Measurements from ENCODE around the gene FOXS1.
"Not testable (repeated sequence)": the region's sequence is repeated elsewhere in the genome, so short reads cannot be mapped to it uniquely, and the experiment has no call there.

Gene FOXS1

DNA sequence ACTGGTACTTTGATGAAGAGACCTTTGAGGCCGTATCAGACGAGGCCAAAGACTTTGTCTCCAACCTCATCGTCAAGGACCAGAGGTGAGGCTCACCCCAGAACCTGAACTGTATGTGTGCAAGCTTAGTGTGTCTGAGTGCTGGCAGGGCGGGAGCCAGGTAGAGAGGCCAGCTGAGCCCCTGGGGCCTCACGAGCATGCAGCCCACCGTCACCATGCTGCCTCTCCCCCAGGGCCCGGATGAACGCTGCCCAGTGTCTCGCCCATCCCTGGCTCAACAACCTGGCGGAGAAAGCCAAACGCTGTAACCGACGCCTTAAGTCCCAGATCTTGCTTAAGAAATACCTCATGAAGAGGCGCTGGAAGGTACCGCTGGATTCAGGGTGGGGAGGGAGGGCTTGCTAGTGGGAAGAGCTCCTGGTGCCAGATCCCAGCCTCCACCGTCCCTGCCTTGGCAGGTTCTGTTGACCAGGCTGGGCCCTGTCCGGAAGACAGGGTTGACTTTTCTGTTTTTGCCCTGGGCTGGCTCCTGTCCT lies 13.6 kb downstream of the FOXS1 start:
- ChIA-PET POLR2A (no interaction called here), CTCF (no interaction called here)
- TF ChIP-seq CTBP1 (IDR thresholded peaks at IDR 0.05; ENCODE audit: borderline replicate concordance), result no peak
- TF ChIP-seq BHLHE40 (IDR thresholded peaks at IDR 0.05; ENCODE audit: borderline replicate concordance), result no peak
- TF ChIP-seq ARNT (IDR thresholded peaks at IDR 0.05), result no peak
- no peak for DNase-seq (ENCODE audit: extremely low spot score)

DNA sequence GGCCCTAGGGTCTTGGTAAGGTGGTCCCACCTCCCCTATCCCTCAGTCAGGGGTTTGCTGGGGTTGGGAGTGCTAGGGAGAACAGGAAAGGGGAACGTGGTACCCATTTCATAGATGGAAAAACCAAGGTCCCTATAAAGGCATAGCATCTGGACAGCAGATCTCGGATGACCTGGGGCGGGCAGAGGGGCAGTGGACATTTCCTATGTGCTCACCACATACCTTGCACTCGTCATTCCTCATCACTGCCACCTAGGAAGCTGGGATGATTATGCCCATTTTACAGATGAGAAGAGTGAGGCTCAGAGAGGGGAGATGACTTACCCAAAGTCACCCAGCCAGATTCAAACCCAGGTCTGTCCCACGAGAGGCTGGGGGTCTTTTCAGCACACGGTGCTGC lies 14.2 kb downstream of the FOXS1 start:
- no peak for DNase-seq (ENCODE audit: extremely low spot score)
- CTCF ChIA-PET, result no interaction called here
- TF ChIP-seq HDGF (IDR thresholded peaks at IDR 0.05; ENCODE audit: borderline replicate concordance), result no peak
- POLR2A ChIA-PET, result no interaction called here

DNA sequence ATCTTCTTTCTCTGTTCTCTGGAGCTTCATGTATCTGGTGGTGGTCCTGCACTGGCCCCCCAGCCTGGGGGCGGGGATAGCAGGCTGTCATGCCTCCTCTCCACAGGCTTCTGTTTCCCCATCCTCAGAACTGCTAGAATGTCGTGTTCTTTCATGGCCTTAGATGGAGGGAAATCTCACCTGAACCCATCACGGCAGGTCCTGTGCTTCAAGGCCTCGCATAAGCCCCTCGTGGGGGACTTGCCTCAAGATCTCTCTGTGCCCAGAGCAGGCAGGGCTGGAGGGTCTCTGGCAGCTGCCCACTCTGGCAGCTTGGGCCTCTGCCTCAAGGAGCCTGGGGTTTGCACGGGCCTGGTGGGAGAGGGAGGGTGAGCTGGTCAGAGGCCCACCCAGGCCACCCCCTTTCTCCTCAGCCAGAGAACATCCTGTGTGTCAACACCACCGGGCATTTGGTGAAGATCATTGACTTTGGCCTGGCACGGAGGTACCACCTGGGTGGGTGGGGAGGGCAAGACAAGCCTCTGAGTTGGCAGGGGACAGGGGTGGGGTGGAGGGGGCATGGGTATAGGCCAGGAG lies 14.9 kb downstream of the FOXS1 start:
- POLR2A ChIA-PET, result no interaction called here
- DNase-seq (ENCODE audit: extremely low spot score), result no peak
- CTCF ChIA-PET, result interaction anchor here (1.3 kb wide), 1 partner anchor 16 kb away, joined by 3 read pairs; no protein-coding TSS in a partner anchor
- TF ChIP-seq ARNT (IDR thresholded peaks at IDR 0.05) (no peak), L3MBTL2 (conservative IDR thresholded peaks at IDR 0.05) (no peak), BHLHE40 (IDR thresholded peaks at IDR 0.05; ENCODE audit: borderline replicate concordance) (no peak), SUZ12 (IDR thresholded peaks at IDR 0.05) (no peak), ELF4 (IDR thresholded peaks at IDR 0.05) (no peak), HDGF (IDR thresholded peaks at IDR 0.05; ENCODE audit: borderline replicate concordance) (no peak), LEF1 (IDR thresholded peaks at IDR 0.05; ENCODE audit: borderline replicate concordance) (no peak), FOXM1 (IDR thresholded peaks at IDR 0.05; ENCODE audit: borderline replicate concordance) (no peak), ZNF384 (IDR thresholded peaks at IDR 0.05) (no peak), FOXK2 (IDR thresholded peaks at IDR 0.05) (no peak), SP1 (IDR thresholded peaks at IDR 0.05) (no peak), TARDBP (IDR thresholded peaks at IDR 0.05) (no peak), NFRKB (IDR thresholded peaks at IDR 0.05) (no peak)

GRCh38 chr20:31829731-31830130 lies 15.7 kb downstream of the FOXS1 start:
- ChIA-PET POLR2A (no interaction called here), CTCF (interaction anchor here (1.3 kb wide), 1 partner anchor 17 kb away, joined by 3 read pairs; no protein-coding TSS in a partner anchor)
- no peak for TF ChIP-seq L3MBTL2 (conservative IDR thresholded peaks at IDR 0.05)
- no peak for TF ChIP-seq FOXM1 (IDR thresholded peaks at IDR 0.05; ENCODE audit: borderline replicate concordance)
- TF ChIP-seq FOXK2 (IDR thresholded peaks at IDR 0.05), result no peak
- TF ChIP-seq NFRKB (IDR thresholded peaks at IDR 0.05), result no peak
- TF ChIP-seq FOXA1 (IDR thresholded peaks at IDR 0.05), result no peak
- no peak for TF ChIP-seq ZNF384 (IDR thresholded peaks at IDR 0.05)
- no peak for TF ChIP-seq PKNOX1 (IDR thresholded peaks at IDR 0.05)
- no peak for TF ChIP-seq CTBP1 (IDR thresholded peaks at IDR 0.05; ENCODE audit: borderline replicate concordance)
- no peak for TF ChIP-seq SP1 (IDR thresholded peaks at IDR 0.05)
- DNase-seq (ENCODE audit: extremely low spot score), result no peak

DNA sequence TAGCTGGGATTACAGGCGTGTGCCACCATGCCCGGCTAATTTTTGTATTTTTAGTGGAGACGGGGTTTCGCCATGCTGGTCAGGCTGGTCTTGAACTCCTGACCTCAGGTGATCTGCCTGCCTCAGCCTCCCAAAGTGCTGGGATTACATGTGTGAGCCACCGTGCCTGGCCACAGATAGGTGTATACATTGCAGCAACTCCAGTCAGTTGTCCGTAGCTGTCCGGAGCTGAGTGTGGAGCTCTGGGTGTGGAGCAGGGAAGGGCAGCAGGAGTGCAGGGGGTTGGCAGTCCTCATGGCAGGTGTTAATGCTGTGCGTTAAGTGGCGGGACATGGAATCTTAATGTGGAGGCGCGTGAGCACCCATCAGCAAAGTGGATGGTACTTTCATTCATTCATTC lies 17.4 kb downstream of the FOXS1 start:
- DNase-seq (ENCODE audit: extremely low spot score); CTCF ChIA-PET; POLR2A ChIA-PET: not testable (repeated sequence)

- no peak for TF ChIP-seq NFRKB (IDR thresholded peaks at IDR 0.05)
- TF ChIP-seq SP1 (IDR thresholded peaks at IDR 0.05), result no peak
- no peak for TF ChIP-seq ELF4 (IDR thresholded peaks at IDR 0.05)
- no peak for TF ChIP-seq LEF1 (IDR thresholded peaks at IDR 0.05; ENCODE audit: borderline replicate concordance)
- no peak for TF ChIP-seq HDGF (IDR thresholded peaks at IDR 0.05; ENCODE audit: borderline replicate concordance)
- no peak for TF ChIP-seq FOXM1 (IDR thresholded peaks at IDR 0.05; ENCODE audit: borderline replicate concordance)
- no peak for TF ChIP-seq FOXA1 (IDR thresholded peaks at IDR 0.05)
- no peak for TF ChIP-seq FOXK2 (IDR thresholded peaks at IDR 0.05)
- no peak for TF ChIP-seq L3MBTL2 (conservative IDR thresholded peaks at IDR 0.05)
- TF ChIP-seq CTBP1 (IDR thresholded peaks at IDR 0.05; ENCODE audit: borderline replicate concordance), result no peak
- no peak for TF ChIP-seq BHLHE40 (IDR thresholded peaks at IDR 0.05; ENCODE audit: borderline replicate concordance)
- no peak for TF ChIP-seq ARNT (IDR thresholded peaks at IDR 0.05)
- TF ChIP-seq PKNOX1 (IDR thresholded peaks at IDR 0.05), result no peak
- ChIA-PET POLR2A (no interaction called here), CTCF (interaction anchor here (1.2 kb wide), 1 partner anchor 19 kb away, joined by 4 read pairs; no protein-coding TSS in a partner anchor)
- DNase-seq (ENCODE audit: extremely low spot score), result no peak
These were observed 18.3 kb downstream of the FOXS1 start for GRCh38 chr20:31827059-31827458.

GRCh38 chr20:31826074-31826473 lies 19.3 kb downstream of the FOXS1 start:
- no peak for DNase-seq (ENCODE audit: extremely low spot score)
- TF ChIP-seq BHLHE40 (IDR thresholded peaks at IDR 0.05; ENCODE audit: borderline replicate concordance) (no peak), ARNT (IDR thresholded peaks at IDR 0.05) (no peak), LEF1 (IDR thresholded peaks at IDR 0.05; ENCODE audit: borderline replicate concordance) (no peak), ELF4 (IDR thresholded peaks at IDR 0.05) (no peak), ZNF384 (IDR thresholded peaks at IDR 0.05) (no peak)
- POLR2A ChIA-PET, result no interaction called here
- CTCF ChIA-PET, result interaction anchor here (1.2 kb wide), 1 partner anchor 20 kb away, joined by 4 read pairs; no protein-coding TSS in a partner anchor

Measured in HEK293T (cell line).